Activated CD4-positive, alpha-beta T cell treated with anti-CD3 and anti-CD28 coated beads, Interleukin-2, Interleukin-6, amounts not matched to agents 100 ng/mL and 50 ng/mL, durations not matched to agents 16 hours and 8 hours (primary cell): ENCODE measurements around the gene BNIP2.
A peak's percentile ranks its signal among the peaks of the same experiment; 100 is the strongest.
"Not testable (repeated sequence)": the region's sequence is repeated elsewhere in the genome, so short reads cannot be mapped to it uniquely, and the experiment has no call there.

Experiments used
- DNase-seq: peaks from one replicate; pipeline ENCODE4 v3.0.0-alpha.2; 2020

Gene BNIP2

DNA sequence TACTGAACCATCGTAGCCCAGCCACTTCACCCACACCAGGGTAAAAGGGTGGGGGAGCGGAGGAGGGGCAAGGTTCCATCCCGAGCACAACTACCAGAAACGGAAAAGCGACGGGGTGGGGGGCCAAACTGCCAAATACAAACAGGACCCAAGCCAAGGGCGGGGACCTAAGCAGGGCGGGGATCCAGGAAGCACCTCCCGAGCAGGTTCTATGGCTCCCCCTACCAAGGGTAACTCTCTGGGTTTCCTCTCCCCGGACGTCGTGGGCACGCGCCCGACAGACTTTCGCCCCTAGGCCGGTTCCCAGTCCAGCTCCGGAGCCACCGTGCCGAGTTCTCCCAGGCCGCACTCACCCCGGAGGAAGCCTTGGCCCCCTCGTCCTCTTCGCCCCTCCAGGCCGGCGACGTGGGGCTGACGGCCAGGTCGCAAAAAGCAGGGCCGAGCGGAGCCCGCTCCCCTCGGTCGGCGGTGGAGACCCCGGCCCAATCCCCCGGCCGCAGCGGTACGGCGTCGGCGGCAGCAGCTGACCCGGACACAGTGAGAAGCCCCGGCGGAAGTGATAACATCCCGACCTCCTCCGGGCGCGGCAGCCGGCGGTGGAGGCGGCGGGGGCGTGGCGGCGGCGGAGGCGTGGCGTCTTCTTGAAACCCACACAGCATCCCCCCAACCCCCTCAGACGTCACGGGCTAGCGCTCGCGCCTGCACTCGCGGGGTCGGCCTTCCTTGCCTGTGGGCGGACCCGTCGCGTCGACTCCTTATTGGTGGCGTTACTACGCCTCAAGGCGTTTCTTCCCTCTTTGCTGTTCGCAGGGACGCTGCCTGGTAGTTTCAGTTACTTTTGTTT, at the start of gene BNIP2:
TSS of gene BNIP2 (minus strand) at position 539 of the 844 bp plus-strand sequence. CDS start 6,863 bp downstream, outside the sequence.
- peak; percentile 99 for DNase-seq

DNA sequence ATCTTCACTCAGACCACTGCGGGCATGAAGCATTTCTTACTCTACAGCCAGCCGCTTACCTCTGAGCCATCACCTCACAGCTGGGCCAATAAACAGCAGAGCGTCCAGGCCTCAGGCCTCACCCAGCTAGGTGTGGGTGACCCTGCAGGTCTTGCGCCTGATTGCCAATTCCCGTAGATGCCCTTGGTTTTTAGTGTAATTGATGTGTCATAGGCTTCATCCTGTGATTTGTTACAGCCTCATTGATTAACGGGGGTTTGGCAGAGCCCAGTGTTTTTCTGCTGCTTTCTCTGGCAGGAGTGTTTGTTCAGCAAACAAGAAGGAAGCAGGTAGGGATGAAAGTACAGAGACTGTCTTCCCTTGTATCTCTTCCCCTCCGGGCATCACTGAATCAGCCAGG, 49.6 kb upstream of the BNIP2 start:
- no peak for DNase-seq

GRCh38 chr15:59736181-59736580, 47.1 kb upstream of the BNIP2 start:
- no peak for DNase-seq

- DNase-seq = no peak
Observed at GRCh38 chr15:59725151-59725486, 36.0 kb upstream of the BNIP2 start.

GRCh38 chr15:59723687-59724346, 34.7 kb upstream of the BNIP2 start:
- no peak for DNase-seq

DNA sequence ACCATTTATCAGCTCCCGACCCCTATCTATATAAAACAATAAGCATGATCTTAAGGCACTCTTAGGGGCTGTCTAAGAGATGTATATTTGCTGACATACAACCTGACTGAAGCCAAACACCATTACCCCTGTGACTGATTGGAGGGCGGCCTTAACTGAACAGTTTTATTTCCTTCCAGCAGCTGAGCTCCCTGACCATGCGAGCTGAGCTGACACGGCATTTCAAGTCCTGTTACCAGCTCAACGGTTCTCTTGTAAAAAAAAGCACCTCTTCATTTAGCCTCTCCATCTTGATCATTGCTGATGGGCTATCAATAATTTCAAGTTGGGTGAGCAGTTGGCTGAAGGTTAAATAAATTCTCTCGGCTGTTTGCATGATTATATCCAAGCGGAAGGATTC, 33.4 kb upstream of the BNIP2 start:
- no peak for DNase-seq

DNA sequence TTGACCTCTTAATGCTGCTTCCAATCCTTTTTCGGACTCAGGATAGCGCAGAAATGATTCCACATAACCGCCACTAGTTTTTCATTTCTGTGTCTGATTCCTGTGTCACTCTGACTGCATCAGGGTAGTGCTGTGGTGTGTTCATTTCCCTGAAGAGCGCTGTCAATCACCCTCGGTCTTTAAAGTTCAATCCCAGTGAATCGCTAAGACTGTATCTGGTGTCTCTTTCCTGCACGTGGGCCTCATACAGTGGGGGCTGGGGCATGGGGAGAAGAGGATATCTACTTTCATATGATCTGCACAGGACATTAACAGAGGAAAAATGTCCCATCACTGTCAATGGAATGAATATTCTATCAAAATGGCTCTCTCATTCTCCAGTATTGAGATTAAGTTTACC, 32.9 kb upstream of the BNIP2 start:
- DNase-seq = no peak

DNA sequence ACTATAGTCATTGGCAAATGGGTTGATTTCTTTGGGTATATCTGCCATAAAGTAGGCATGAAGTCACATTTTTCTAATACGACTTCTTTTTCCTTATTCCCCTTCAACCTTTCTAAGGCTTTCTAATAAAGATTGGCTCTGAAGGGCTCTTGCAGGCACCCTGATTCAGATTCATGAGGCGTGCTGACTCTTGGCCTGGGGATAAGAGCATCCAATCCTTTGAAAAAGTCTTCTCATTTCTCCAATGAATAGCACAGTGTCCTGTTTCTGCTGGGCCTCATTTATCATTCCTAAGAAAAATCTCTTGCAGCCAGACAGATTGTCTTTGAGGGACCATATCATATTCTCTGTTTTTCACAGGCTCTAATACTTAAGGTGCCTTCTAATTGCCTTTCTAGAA, 32.3 kb upstream of the BNIP2 start:
- no peak for DNase-seq

- no peak for DNase-seq
Observed at GRCh38 chr15:59713177-59713576, 24.1 kb upstream of the BNIP2 start.

- DNase-seq = no peak
Observed at GRCh38 chr15:59711451-59712243, 22.5 kb upstream of the BNIP2 start.

DNA sequence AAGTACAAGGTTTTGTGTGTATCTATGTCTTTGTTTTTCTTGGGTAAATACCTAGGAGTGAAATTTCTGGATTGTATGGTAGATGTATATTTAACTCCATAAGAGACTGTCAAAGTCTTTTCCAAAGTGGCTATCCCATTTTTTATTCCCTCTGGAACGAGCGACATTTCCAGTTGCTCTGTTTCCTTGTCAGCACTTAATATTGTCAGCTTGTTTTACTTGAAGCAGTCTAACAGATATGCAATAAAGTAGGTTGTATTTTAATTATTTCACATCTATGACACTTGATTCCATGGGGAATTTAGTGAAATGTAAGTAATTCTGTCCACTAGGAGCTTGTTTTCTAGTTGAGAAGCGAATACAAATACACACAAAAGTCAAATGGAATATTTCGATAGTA, 18.5 kb upstream of the BNIP2 start:
- DNase-seq = no peak

GRCh38 chr15:59703979-59704796, 15.1 kb upstream of the BNIP2 start:
- DNase-seq = no peak

GRCh38 chr15:59702351-59702750, 13.2 kb upstream of the BNIP2 start:
- DNase-seq = no peak

DNA sequence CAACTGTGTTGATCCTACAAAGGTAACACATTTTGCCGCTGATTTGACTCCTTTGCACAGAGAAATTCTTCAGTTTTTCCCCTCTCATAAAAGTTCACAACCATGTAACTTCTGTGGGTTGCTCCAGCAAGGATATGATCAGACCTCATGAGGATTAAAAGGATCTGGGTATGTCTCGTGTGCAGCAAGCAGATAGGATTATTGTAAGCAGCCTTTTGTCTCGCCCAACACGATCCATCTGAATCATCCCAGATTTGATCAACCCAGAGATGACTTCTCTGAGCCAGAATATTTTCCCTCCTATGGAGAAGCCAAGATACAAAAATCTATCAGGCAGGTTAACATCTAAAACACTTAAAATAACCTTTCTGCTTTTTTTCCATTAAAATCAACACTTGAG, 12.8 kb upstream of the BNIP2 start:
- no peak for DNase-seq

- no peak for DNase-seq
Observed at GRCh38 chr15:59699810-59700431, 10.8 kb upstream of the BNIP2 start.

- DNase-seq = not testable (repeated sequence)
Observed at GRCh38 chr15:59698065-59698464, 8.9 kb upstream of the BNIP2 start.

DNA sequence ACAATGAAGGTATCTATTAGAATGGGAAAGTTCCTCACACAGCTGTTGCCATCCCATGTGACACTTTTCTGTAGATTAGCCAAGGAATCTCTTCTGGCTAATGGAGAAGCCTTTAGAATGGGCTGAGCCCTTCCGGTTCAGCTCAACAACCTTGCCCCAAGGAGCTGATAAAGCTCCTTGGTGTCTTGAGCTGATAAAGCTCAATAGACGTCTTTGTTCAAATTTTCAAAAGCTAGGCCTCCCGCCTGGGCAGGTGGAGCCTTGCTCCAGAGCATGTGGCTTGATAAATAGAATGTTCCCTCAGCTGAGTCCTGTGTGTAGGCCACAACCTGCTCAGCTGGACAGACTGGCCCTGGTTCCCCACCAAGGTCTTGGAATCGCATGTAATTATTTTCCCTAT, 7.2 kb upstream of the BNIP2 start:
- DNase-seq = no peak

GRCh38 chr15:59694779-59695178, 5.7 kb upstream of the BNIP2 start:
- no peak for DNase-seq

- DNase-seq = peak; percentile 42
Observed at GRCh38 chr15:59691194-59691805, 2.2 kb upstream of the BNIP2 start.

GRCh38 chr15:59689626-59690236, 611 bp upstream of the BNIP2 start:
- DNase-seq = peak; percentile 76

DNA sequence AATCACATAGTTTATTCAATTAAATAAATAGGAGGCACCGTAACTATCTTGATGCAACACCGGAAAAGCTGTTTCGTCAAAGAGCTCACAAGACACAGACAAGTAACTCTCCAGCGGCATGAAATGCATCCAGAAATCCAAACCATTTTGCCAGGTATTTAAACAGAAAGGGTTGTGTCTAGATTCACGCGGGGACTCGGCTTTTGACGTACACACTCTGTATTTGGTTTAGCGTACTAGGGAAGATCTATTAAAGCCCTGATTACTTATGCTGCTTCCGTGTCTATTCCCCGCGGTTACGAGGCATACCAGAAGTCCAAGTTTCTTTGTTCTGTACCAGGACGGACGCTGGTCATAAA, 718 bp downstream of the BNIP2 start:
- peak; percentile 43 for DNase-seq

DNA sequence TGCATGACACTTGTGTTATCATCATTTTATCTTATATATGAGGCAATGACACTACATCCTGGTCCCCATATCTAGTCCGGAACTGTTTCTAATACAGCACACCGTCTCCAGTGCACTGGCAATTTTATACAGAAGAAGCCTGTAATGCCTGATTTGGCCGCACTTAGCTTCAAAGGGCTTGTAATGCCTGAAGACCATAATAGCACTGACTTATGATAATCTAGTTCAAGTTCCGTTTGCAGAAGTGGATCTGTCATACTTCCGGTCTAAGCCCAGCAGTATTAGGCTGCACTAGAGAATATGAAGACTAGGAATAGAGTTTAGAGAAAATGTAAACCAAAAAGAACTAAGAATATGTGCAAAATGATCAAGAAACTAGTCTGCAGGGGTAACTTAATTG, 1.3 kb downstream of the BNIP2 start:
- DNase-seq = peak; percentile 52
